Muscle of leg (tissue), 11 donors: Measurements from ENCODE around the gene DUS3L. TPM values are rescaled to one million over a fixed set of nuclear protein-coding genes. Genes with fewer than 3 reads are reported as not detected.
"Not testable (repeated sequence)": the region's sequence is repeated elsewhere in the genome, so short reads cannot be mapped to it uniquely, and the experiment has no call there.

Experiments
- DNase-seq: peaks from one replicate; pipeline ENCODE4 v3.0.0; 2013
- H3K27ac ChIP-seq: one replicate; pipeline ENCODE4 v1.5.1; 2013; ENCODE audit warnings: mild to moderate bottlenecking, low read length, control low read depth
- H3K27me3 ChIP-seq: one replicate; pipeline ENCODE4 v1.6.1; 2013; ENCODE audit warnings: low read length; ENCODE audit not compliant: control insufficient read depth, insufficient read depth
- H3K36me3 ChIP-seq: one replicate; pipeline ENCODE4 v1.6.1; 2013; ENCODE audit warnings: low read length; ENCODE audit not compliant: control insufficient read depth, insufficient read depth
- H3K4me1 ChIP-seq: one replicate; pipeline ENCODE4 v1.6.1; 2013; ENCODE audit warnings: low read length; ENCODE audit not compliant: control insufficient read depth, insufficient read depth
- H3K4me3 ChIP-seq: one replicate; pipeline ENCODE4 v1.5.1; 2013; ENCODE audit warnings: low read length, control low read depth
- H3K9me3 ChIP-seq: replicated peaks from 2 replicates; pipeline ENCODE4 v1.6.1; 2013; ENCODE audit warnings: low read depth, low read length; ENCODE audit not compliant: control insufficient read depth
- WGBS: methylation state at CpG from one replicate; pipeline ENCODE4 v1.1.5; 2013; ENCODE audit warnings: missing lambda C conversion rate; ENCODE audit not compliant: insufficient coverage; 5-methylcytosine and 5-hydroxymethylcytosine counted together
- polyA plus RNA-seq, 8 donors: library from polyadenylated mRNA; unstranded; fragments of 120-200 nt; gene quantifications; one replicate each; pipeline versions ENCODE4 v1.2.1 to v1.2.3, GENCODE V29; 2013; ENCODE audit warnings: inconsistent platforms in 1 of 8, low replicate concordance in 1 of 8; ENCODE audit not compliant: insufficient read length in 8 of 8, insufficient read depth in 1 of 8
- total RNA-seq: library from RNA; stranded (reverse); fragments of 120-200 nt; gene quantifications from one replicate; pipeline ENCODE4 v1.2.4, GENCODE V29; 2013

Gene DUS3L
- total and polyA plus RNA-seq, 9 donors: 16.3 to 26.6 (median 21.1) TPM

GRCh38 chr19:5774921-5775320 is 16.0 kb downstream of the DUS3L start:
- Histone ChIP-seq H3K4me1 (no peaks in the 10 kb centered on the region), H3K27ac (no peak overlapping the region), H3K9me3 (no peaks in the 10 kb centered on the region), H3K27me3 (no peaks in the 10 kb centered on the region), H3K36me3 (no peaks in the 10 kb centered on the region), H3K4me3 (no peak overlapping the region)
- WGBS: 89% methylated on average over 3 of the region's 8 CpGs
- no peak for DNase-seq

- no peaks in the 10 kb centered on the region for H3K27me3 ChIP-seq
- DNase-seq: no peak
These were observed 17.7 kb downstream of the DUS3L start for GRCh38 chr19:5773276-5773675.

GRCh38 chr19:5772416-5772815 is 18.5 kb downstream of the DUS3L start:
- WGBS: 89% methylated on average over 12 of the region's 19 CpGs
- H3K4me3 ChIP-seq: no peak overlapping the region
- DNase-seq: no peak
- H3K4me1 ChIP-seq: no peaks in the 10 kb centered on the region
- H3K27ac ChIP-seq: no peak overlapping the region
- H3K36me3 ChIP-seq: no peaks in the 10 kb centered on the region
- H3K27me3 ChIP-seq: no peaks in the 10 kb centered on the region
- H3K9me3 ChIP-seq: no peaks in the 10 kb centered on the region

More at GRCh38 chr19:5773276-5773675, 17.7 kb downstream of the DUS3L start:
- H3K36me3 ChIP-seq: no peaks in the 10 kb centered on the region
- H3K4me3 ChIP-seq: no peak overlapping the region
- H3K9me3 ChIP-seq: no peaks in the 10 kb centered on the region
- whole genome bisulfite sequencing: 93% methylated on average over 4 of the region's 5 CpGs
- H3K4me1 ChIP-seq: no peaks in the 10 kb centered on the region
- no peak overlapping the region for H3K27ac ChIP-seq

- H3K27ac ChIP-seq: no peak overlapping the region
- no peaks in the 10 kb centered on the region for H3K4me1 ChIP-seq
- 82% methylated on average over 3 of the region's 10 CpGs for WGBS
- H3K4me3 ChIP-seq: no peak overlapping the region
- no peaks in the 10 kb centered on the region for H3K27me3 ChIP-seq
- no peak for DNase-seq
- H3K36me3 ChIP-seq: no peaks in the 10 kb centered on the region
- H3K9me3 ChIP-seq: no peaks in the 10 kb centered on the region
These were observed 23.0 kb downstream of the DUS3L start for GRCh38 chr19:5767949-5768348.

GRCh38 chr19:5765220-5765619 is 25.7 kb downstream of the DUS3L start:
- DNase-seq: no peak
- no peak overlapping the region for H3K4me3 ChIP-seq
- no peaks in the 10 kb centered on the region for H3K27me3 ChIP-seq
- no peaks in the 10 kb centered on the region for H3K4me1 ChIP-seq
- no peak overlapping the region for H3K27ac ChIP-seq
- H3K36me3 ChIP-seq: no peaks in the 10 kb centered on the region
- 96% methylated on average over 3 of the region's 3 CpGs for WGBS
- H3K9me3 ChIP-seq: no peaks in the 10 kb centered on the region

- no peak for DNase-seq
- WGBS: 92% methylated on average over 2 of the region's 5 CpGs
- no peaks in the 10 kb centered on the region for H3K9me3 ChIP-seq
- no peak overlapping the region for H3K27ac ChIP-seq
- no peaks in the 10 kb centered on the region for H3K4me1 ChIP-seq
- no peaks in the 10 kb centered on the region for H3K36me3 ChIP-seq
- H3K4me3 ChIP-seq: no peak overlapping the region
- H3K27me3 ChIP-seq: no peaks in the 10 kb centered on the region
These were observed 28.2 kb downstream of the DUS3L start for GRCh38 chr19:5762608-5763217.

GRCh38 chr19:5753743-5754142 is 37.2 kb downstream of the DUS3L start:
- Histone ChIP-seq H3K36me3 (no peaks in the 10 kb centered on the region), H3K27me3 (no peaks in the 10 kb centered on the region), H3K4me3 (no peak overlapping the region), H3K27ac (no peak overlapping the region), H3K4me1 (no peaks in the 10 kb centered on the region), H3K9me3 (no peaks in the 10 kb centered on the region)
- WGBS: 72% methylated on average over 5 of the region's 6 CpGs
- no peak for DNase-seq

GRCh38 chr19:5751709-5752108 is 39.3 kb downstream of the DUS3L start:
- no peak overlapping the region for H3K4me3 ChIP-seq
- DNase-seq: no peak
- peaks cover 5% of the 10 kb centered on the region for H3K27me3 ChIP-seq
- no peaks in the 10 kb centered on the region for H3K9me3 ChIP-seq
- H3K4me1 ChIP-seq: no peaks in the 10 kb centered on the region
- WGBS: 75% methylated on average over 4 of the region's 7 CpGs
- no peaks in the 10 kb centered on the region for H3K36me3 ChIP-seq
- no peak overlapping the region for H3K27ac ChIP-seq

- H3K9me3 ChIP-seq: no peaks in the 10 kb centered on the region
- DNase-seq: no peak
- peaks cover 6% of the 10 kb centered on the region for H3K27me3 ChIP-seq
- H3K4me1 ChIP-seq: no peaks in the 10 kb centered on the region
- WGBS: no CpG with 5 or more reads among the region's 5 CpGs
- no peaks in the 10 kb centered on the region for H3K36me3 ChIP-seq
- H3K4me3 ChIP-seq: no peak overlapping the region
- H3K27ac ChIP-seq: no peak overlapping the region
These were observed 41.5 kb downstream of the DUS3L start for GRCh38 chr19:5749505-5749904.

GRCh38 chr19:5748920-5749319 is 42.0 kb downstream of the DUS3L start:
- not testable (repeated sequence) for H3K4me1 ChIP-seq, H3K27me3 ChIP-seq, H3K4me3 ChIP-seq, H3K27ac ChIP-seq, H3K9me3 ChIP-seq, H3K36me3 ChIP-seq, DNase-seq
- WGBS: 20% methylated on average over 1 of the region's 6 CpGs

- not testable (repeated sequence) for H3K36me3 ChIP-seq, H3K27me3 ChIP-seq
These were observed 46.0 kb downstream of the DUS3L start for GRCh38 chr19:5744999-5745398.

More at GRCh38 chr19:5744999-5745398, 46.0 kb downstream of the DUS3L start:
- not testable (repeated sequence) for H3K9me3 ChIP-seq, H3K4me1 ChIP-seq, H3K4me3 ChIP-seq, DNase-seq, H3K27ac ChIP-seq
- 69% methylated on average over 1 of the region's 10 CpGs for WGBS
